Immature natural killer cell (primary cell): ENCODE data around the gene BNIP5. TPM values are rescaled to one million over a fixed set of nuclear protein-coding genes. Genes with fewer than 3 reads are reported as not detected.

Experiments used
- DNase-seq, 3 donors: peaks; one replicate each; pipeline ENCODE4 v3.0.0; 2022; ENCODE audit warnings: mixed read lengths in 1 of 3
- H3K27ac Mint-ChIP-seq, 6 donors: one replicate each; pipeline ENCODE4 v1.8.0; 2020; ENCODE audit warnings: mixed read lengths in 6 of 6, mild to moderate bottlenecking in 5 of 6, inconsistent platforms in 4 of 6, moderate library complexity in 3 of 6
- H3K27me3 Mint-ChIP-seq, 3 donors: one replicate each; pipeline ENCODE4 v1.8.0; 2020 to 2021; ENCODE audit warnings: low read depth in 3 of 3, mild to moderate bottlenecking in 3 of 3, mixed read lengths in 3 of 3, moderate library complexity in 3 of 3, inconsistent platforms in 1 of 3
- H3K36me3 Mint-ChIP-seq, 3 donors: one replicate each; pipeline ENCODE4 v1.8.0; 2020; ENCODE audit warnings: mixed read lengths in 3 of 3, inconsistent platforms in 2 of 3, mild to moderate bottlenecking in 2 of 3
- H3K4me1 Mint-ChIP-seq, 2 donors: one replicate each; pipeline ENCODE4 v1.8.0; 2020; ENCODE audit warnings: inconsistent platforms in 2 of 2, mild to moderate bottlenecking in 2 of 2, mixed read lengths in 2 of 2, moderate library complexity in 1 of 2
- H3K4me3 Mint-ChIP-seq, 5 donors: one replicate each; pipeline ENCODE4 v1.8.0; 2020; ENCODE audit warnings: mild to moderate bottlenecking in 5 of 5, mixed read lengths in 5 of 5, inconsistent platforms in 3 of 5, moderate library complexity in 3 of 5
- H3K9me3 Mint-ChIP-seq, 6 donors: one replicate each; pipeline ENCODE4 v1.8.0; 2020; ENCODE audit warnings: mild to moderate bottlenecking in 6 of 6, mixed read lengths in 6 of 6, inconsistent platforms in 4 of 6, moderate library complexity in 3 of 6
- polyA plus RNA-seq, 3 donors: library from polyadenylated mRNA; unstranded; fragments of 300-500 nt; fragmentation: Illumina TruSeq; gene quantifications; one replicate each; pipeline ENCODE4 v1.2.3, GENCODE V29; 2021

BNIP5 gene
- polyA plus RNA-seq, 3 donors from 2014 or later: not detected

- DNase-seq: no peak
- no peak overlapping the region for H3K4me3 Mint-ChIP-seq
- no peaks in the 10 kb centered on the region for H3K36me3 Mint-ChIP-seq
- H3K4me1 Mint-ChIP-seq: no peaks in the 10 kb centered on the region
- peaks cover 3 to 11% (median 9%) of the 10 kb centered on the region in 3 donors for H3K27me3 Mint-ChIP-seq
- H3K27ac Mint-ChIP-seq: no peak overlapping the region
- H3K9me3 Mint-ChIP-seq: no peaks in the 10 kb centered on the region
Observed at GRCh38 chr6:36331381-36331780, 5.3 kb downstream of the BNIP5 start.

- no peaks in the 10 kb centered on the region for H3K9me3 Mint-ChIP-seq
- no peaks in the 10 kb centered on the region for H3K4me1 Mint-ChIP-seq
- H3K36me3 Mint-ChIP-seq: no peaks in the 10 kb centered on the region
- peaks cover 4 to 9% (median 4%) of the 10 kb centered on the region in 3 donors for H3K27me3 Mint-ChIP-seq
- no peak overlapping the region for H3K4me3 Mint-ChIP-seq
- H3K27ac Mint-ChIP-seq: no peak overlapping the region
- DNase-seq: no peak
Observed at GRCh38 chr6:36330366-36330765, 6.3 kb downstream of the BNIP5 start.

GRCh38 chr6:36329798-36330291, 6.8 kb downstream of the BNIP5 start:
- H3K36me3 Mint-ChIP-seq: no peaks in the 10 kb centered on the region
- no peak overlapping the region for H3K27ac Mint-ChIP-seq
- no peaks in the 10 kb centered on the region for H3K9me3 Mint-ChIP-seq
- H3K27me3 Mint-ChIP-seq: peaks cover 1 to 9% (median 2%) of the 10 kb centered on the region in 3 donors
- no peak overlapping the region for H3K4me3 Mint-ChIP-seq
- no peaks in the 10 kb centered on the region for H3K4me1 Mint-ChIP-seq
- no peak for DNase-seq

GRCh38 chr6:36328600-36328999, 8.1 kb downstream of the BNIP5 start:
- Mint-ChIP-seq H3K9me3 (no peaks in the 10 kb centered on the region), H3K27ac (no peak overlapping the region), H3K4me3 (no peak overlapping the region), H3K27me3 (peaks cover 1 to 6% (median 2%) of the 10 kb centered on the region in 3 donors), H3K4me1 (no peaks in the 10 kb centered on the region), H3K36me3 (no peaks in the 10 kb centered on the region)
- no peak for DNase-seq

DNA sequence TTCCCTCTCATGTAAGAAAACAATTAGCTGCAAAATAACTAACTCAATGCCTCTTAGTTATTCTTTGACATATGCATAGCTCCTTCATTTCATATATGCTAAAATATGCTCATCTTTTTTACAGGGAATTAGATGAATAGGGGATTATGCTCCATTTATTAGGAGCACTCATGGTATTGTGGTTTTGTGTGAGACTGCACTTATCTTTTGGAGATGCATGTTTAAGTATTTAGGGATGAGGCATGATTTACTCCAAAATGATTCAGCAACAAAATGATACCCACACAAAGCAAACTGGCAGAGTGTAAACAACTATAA, 8.8 kb downstream of the BNIP5 start:
- no peak for DNase-seq
- no peak overlapping the region for H3K27ac Mint-ChIP-seq
- H3K36me3 Mint-ChIP-seq: no peaks in the 10 kb centered on the region
- H3K4me3 Mint-ChIP-seq: no peak overlapping the region
- H3K9me3 Mint-ChIP-seq: no peaks in the 10 kb centered on the region
- H3K4me1 Mint-ChIP-seq: no peaks in the 10 kb centered on the region
- H3K27me3 Mint-ChIP-seq: peaks cover 1 to 6% (median 2%) of the 10 kb centered on the region in 3 donors

- H3K4me3 Mint-ChIP-seq: no peak overlapping the region
- H3K4me1 Mint-ChIP-seq: no peaks in the 10 kb centered on the region
- H3K9me3 Mint-ChIP-seq: no peaks in the 10 kb centered on the region
- no peak overlapping the region for H3K27ac Mint-ChIP-seq
- H3K27me3 Mint-ChIP-seq: peaks cover 1 to 6% (median 2%) of the 10 kb centered on the region in 3 donors
- DNase-seq: no peak
- H3K36me3 Mint-ChIP-seq: no peaks in the 10 kb centered on the region
Observed at GRCh38 chr6:36327226-36327918, 9.3 kb downstream of the BNIP5 start.

DNA sequence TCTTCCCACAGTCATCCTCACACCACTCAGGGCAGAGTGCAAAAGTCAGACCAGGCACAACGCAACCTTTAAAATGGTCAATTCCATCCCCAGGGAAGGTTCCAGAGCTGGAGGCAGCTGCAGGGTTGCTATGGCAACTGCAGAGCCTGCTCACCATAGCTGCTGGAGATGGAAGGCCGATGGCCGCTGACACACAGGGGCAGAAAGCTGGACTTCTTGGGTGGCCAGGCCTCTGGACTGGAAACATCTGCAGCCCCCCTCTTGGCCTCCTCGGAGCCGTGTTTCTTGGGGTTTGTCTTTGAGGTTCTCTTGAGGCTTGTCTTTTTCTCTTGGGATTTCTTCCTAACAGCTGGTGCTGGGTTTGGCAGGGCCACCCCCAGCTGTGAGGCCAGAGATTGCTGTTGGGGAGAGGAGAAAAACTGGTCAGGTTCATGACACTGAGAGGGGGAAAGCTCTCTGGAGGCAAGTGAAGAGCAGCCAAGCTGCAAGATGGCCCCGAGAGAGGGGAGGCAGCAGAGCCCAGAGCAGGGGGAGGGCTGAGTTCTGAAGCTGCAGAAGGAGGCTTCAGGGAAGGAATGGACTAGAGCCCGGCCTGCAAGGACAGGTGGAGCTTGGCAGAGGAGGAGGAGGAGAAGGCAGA, 10.2 kb downstream of the BNIP5 start:
- H3K9me3 Mint-ChIP-seq: no peaks in the 10 kb centered on the region
- peaks cover 1 to 5% (median 2%) of the 10 kb centered on the region in 3 donors for H3K27me3 Mint-ChIP-seq
- no peaks in the 10 kb centered on the region for H3K4me1 Mint-ChIP-seq
- H3K27ac Mint-ChIP-seq: no peak overlapping the region
- no peak for DNase-seq
- no peaks in the 10 kb centered on the region for H3K36me3 Mint-ChIP-seq
- no peak overlapping the region for H3K4me3 Mint-ChIP-seq

- Mint-ChIP-seq H3K27ac (no peak overlapping the region), H3K27me3 (peaks cover 0 to 6% (median 2%) of the 10 kb centered on the region in 3 donors), H3K4me3 (no peak overlapping the region), H3K9me3 (no peaks in the 10 kb centered on the region), H3K36me3 (no peaks in the 10 kb centered on the region), H3K4me1 (no peaks in the 10 kb centered on the region)
- no peak for DNase-seq
Observed at GRCh38 chr6:36324715-36325114, 12.0 kb downstream of the BNIP5 start.

GRCh38 chr6:36324191-36324590, 12.5 kb downstream of the BNIP5 start:
- H3K9me3 Mint-ChIP-seq: no peaks in the 10 kb centered on the region
- no peaks in the 10 kb centered on the region for H3K36me3 Mint-ChIP-seq
- no peak overlapping the region for H3K27ac Mint-ChIP-seq
- H3K4me3 Mint-ChIP-seq: no peak overlapping the region
- DNase-seq: no peak
- H3K4me1 Mint-ChIP-seq: no peaks in the 10 kb centered on the region
- H3K27me3 Mint-ChIP-seq: peaks cover 0 to 6% (median 2%) of the 10 kb centered on the region in 3 donors

DNA sequence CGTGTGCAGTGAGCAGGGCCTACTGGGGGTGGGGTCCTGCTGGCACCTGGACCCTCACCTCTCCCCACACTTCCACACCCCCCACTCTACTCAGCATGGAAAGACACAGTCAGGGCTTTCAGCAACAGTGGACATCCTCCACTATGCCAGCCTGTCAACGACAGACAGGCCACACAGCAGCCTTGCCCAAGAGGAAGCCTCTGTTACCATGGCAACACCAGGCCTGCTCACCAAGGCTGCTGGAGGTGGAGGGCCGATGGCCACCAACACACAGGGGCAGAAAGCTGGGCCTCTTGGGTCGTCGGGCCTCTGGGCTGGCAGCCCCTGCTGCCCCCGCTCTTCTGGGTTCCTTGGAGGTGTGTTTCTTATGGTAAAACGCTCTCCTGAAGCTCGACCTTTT, 13.6 kb downstream of the BNIP5 start:
- no peak for DNase-seq
- Mint-ChIP-seq H3K27me3 (peaks cover 0 to 2% (median 2%) of the 10 kb centered on the region in 3 donors), H3K4me3 (no peak overlapping the region), H3K27ac (no peak overlapping the region), H3K9me3 (no peaks in the 10 kb centered on the region), H3K4me1 (no peaks in the 10 kb centered on the region), H3K36me3 (no peaks in the 10 kb centered on the region)

- peaks cover 0 to 2% (median 2%) of the 10 kb centered on the region in 3 donors for H3K27me3 Mint-ChIP-seq
- DNase-seq: no peak
- no peaks in the 10 kb centered on the region for H3K4me1 Mint-ChIP-seq
- H3K9me3 Mint-ChIP-seq: no peaks in the 10 kb centered on the region
- no peaks in the 10 kb centered on the region for H3K36me3 Mint-ChIP-seq
- H3K4me3 Mint-ChIP-seq: no peak overlapping the region
- no peak overlapping the region for H3K27ac Mint-ChIP-seq
Observed at GRCh38 chr6:36322591-36322990, 14.1 kb downstream of the BNIP5 start.

GRCh38 chr6:36320475-36320874, 16.2 kb downstream of the BNIP5 start:
- Mint-ChIP-seq H3K4me3 (no peak overlapping the region), H3K36me3 (no peaks in the 10 kb centered on the region), H3K4me1 (no peaks in the 10 kb centered on the region), H3K9me3 (no peaks in the 10 kb centered on the region), H3K27ac (no peak overlapping the region), H3K27me3 (peaks cover under 1 to 2% (median 2%) of the 10 kb centered on the region in 3 donors)
- no peak for DNase-seq

DNA sequence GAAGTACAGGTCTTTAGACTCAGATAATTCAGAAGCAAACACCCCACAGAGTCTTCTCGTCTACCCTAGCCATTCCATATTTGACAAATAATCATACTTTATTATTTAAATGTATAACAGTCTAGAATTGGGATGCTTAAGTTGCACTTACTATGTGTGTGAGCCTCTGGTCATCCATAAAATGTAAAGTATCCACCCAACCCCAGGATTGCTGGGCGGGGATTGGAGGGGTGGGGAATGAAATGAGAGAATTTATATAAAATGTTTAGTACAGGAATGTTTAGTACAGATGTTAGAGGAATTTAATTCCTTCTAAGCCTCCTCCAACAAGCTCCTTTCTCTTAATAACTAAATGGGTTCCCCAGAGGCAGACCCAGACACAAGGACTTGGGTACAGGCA, 16.9 kb downstream of the BNIP5 start:
- Mint-ChIP-seq H3K4me1 (no peaks in the 10 kb centered on the region), H3K9me3 (no peaks in the 10 kb centered on the region), H3K27me3 (peaks cover 0 to 2% (median 2%) of the 10 kb centered on the region in 3 donors), H3K36me3 (no peaks in the 10 kb centered on the region), H3K27ac (no peak overlapping the region), H3K4me3 (no peak overlapping the region)
- no peak for DNase-seq

DNA sequence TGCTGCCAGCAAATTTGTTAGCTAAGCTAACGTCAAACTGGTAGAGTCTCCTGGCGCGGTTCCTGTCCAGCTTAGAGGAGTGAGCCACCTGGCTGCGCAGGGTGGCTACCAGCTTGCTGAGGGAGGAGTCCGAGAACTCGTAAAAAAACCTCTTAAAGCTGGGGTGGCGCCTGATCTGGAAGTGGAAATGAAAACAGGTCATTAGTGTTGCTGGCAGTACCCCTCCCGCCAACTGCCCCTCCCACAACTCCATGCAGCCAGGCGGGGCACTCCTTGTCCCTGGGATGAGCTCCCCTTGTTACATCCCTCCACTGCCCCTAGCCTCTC, 17.3 kb downstream of the BNIP5 start:
- Mint-ChIP-seq H3K27me3 (peaks cover 0 to 2% (median 2%) of the 10 kb centered on the region in 3 donors), H3K9me3 (no peaks in the 10 kb centered on the region), H3K27ac (no peak overlapping the region), H3K4me3 (no peak overlapping the region), H3K4me1 (peaks cover under 1% of the 10 kb centered on the region in 2 donors), H3K36me3 (no peaks in the 10 kb centered on the region)
- no peak for DNase-seq
